Keratinocyte (primary cell): Measurements from ENCODE around the gene RGS3. TPM values are rescaled to one million over a fixed set of nuclear protein-coding genes. Genes with fewer than 3 reads are reported as not detected.

Source experiments
- DNase-seq: peaks from one replicate; pipeline ENCODE4 v3.0.0-alpha.2; 2011; ENCODE audit warnings: low read depth, missing footprints, low spot score
- FAIRE-seq: peaks from 2 replicates; lab custom pipeline; 2011; peaks lifted over from hg19 to GRCh38; lab: Jason Lieb, UNC
- H2AFZ ChIP-seq: 2 replicates; pipeline ENCODE4 v1.6.0; 2012; ENCODE audit warnings: low read length, control low read depth, inconsistent platforms; ENCODE audit not compliant: control insufficient read depth
- H3K27ac ChIP-seq: 2 replicates; pipeline ENCODE4 v1.5.1; 2011; ENCODE audit warnings: low read length; ENCODE audit not compliant: control insufficient read depth, insufficient read depth
- H3K27me3 ChIP-seq: 3 replicates; pipeline ENCODE4 v1.6.0; 2011; ENCODE audit warnings: low read length; ENCODE audit not compliant: control insufficient read depth, insufficient read depth; ENCODE audit errors: extremely low read depth
- H3K36me3 ChIP-seq, 2 experiments: 2 replicates in 1 of 2; 3 replicates in 1 of 2; pipeline ENCODE4 v1.5.1; 2011; ENCODE audit warnings: low read length in 2 of 2, mild to moderate bottlenecking in 1 of 2; ENCODE audit not compliant: control insufficient read depth in 2 of 2, insufficient read depth in 2 of 2; ENCODE audit errors: extremely low read depth in 1 of 2
- H3K4me1 ChIP-seq: 3 replicates; pipeline ENCODE4 v1.5.1; 2011; ENCODE audit warnings: low read length; ENCODE audit not compliant: control insufficient read depth, insufficient read depth; ENCODE audit errors: extremely low read depth
- H3K4me2 ChIP-seq: 3 replicates; pipeline ENCODE4 v1.6.0; 2011; ENCODE audit warnings: low read depth, low read length; ENCODE audit not compliant: control insufficient read depth, insufficient read depth; ENCODE audit errors: extremely low read depth
- H3K4me3 ChIP-seq, 3 experiments: fragments of 200-600 bp in 1 of 3; sonication (generic) in 1 of 3; 2 replicates in 2 of 3; 3 replicates in 1 of 3; pipeline ENCODE4 v1.5.1; 2011 to 2016; ENCODE audit warnings: low read length in 3 of 3, mild to moderate bottlenecking in 3 of 3, control low read depth in 2 of 3, inconsistent platforms in 1 of 3, low read depth in 1 of 3, mixed read lengths in 1 of 3, mixed run types in 1 of 3, moderate library complexity in 1 of 3; ENCODE audit not compliant: control insufficient read depth in 2 of 3, insufficient read depth in 2 of 3; ENCODE audit errors: extremely low read depth in 1 of 3
- H3K79me2 ChIP-seq: 2 replicates; pipeline ENCODE4 v1.6.0; 2012; ENCODE audit warnings: low read length; ENCODE audit not compliant: control insufficient read depth, insufficient read depth
- H3K9ac ChIP-seq: 3 replicates; pipeline ENCODE4 v1.6.0; 2011; ENCODE audit warnings: low read length; ENCODE audit not compliant: control insufficient read depth, insufficient read depth; ENCODE audit errors: extremely low read depth
- H3K9me1 ChIP-seq: 3 replicates; pipeline ENCODE4 v1.6.0; 2011; ENCODE audit warnings: low read length; ENCODE audit not compliant: control insufficient read depth, insufficient read depth; ENCODE audit errors: extremely low read depth
- H3K9me3 ChIP-seq: 2 replicates; pipeline ENCODE4 v1.5.1; 2012; ENCODE audit warnings: low read depth, low read length; ENCODE audit not compliant: control insufficient read depth
- H4K20me1 ChIP-seq: 3 replicates; pipeline ENCODE4 v1.6.0; 2011; ENCODE audit warnings: low read length; ENCODE audit not compliant: control insufficient read depth, insufficient read depth; ENCODE audit errors: extremely low read depth
- EZH2 ChIP-seq: IDR thresholded peaks from one replicate; pipeline ENCODE4 v1.6.1; 2012; ENCODE audit warnings: inconsistent platforms, mild to moderate bottlenecking, low read length, moderate library complexity
- dilution Hi-C: fragments of 300-500 bp; cut with MboI; formaldehyde crosslinking; loops from one replicate; pipeline ENCODE4 v1.7.0; 2020; ENCODE audit warnings: low sequenced_read_pairs; ENCODE audit not compliant: extremely low pct_ligation_motif_present
- polyA plus RNA-seq, 5 experiments: library from polyadenylated mRNA; depleted of rRNA in 3 of 5; stranded (reverse) in 3 of 5; stranded (forward) in 1 of 5; unstranded in 1 of 5; fragments of >200 nt; gene quantifications; 1 replicate in 1 of 5; 2 replicates in 3 of 5; 3 replicates in 1 of 5; pipeline versions ENCODE4 v1.2.1 to v1.2.3, GENCODE V29; 2011 to 2012; ENCODE audit warnings: missing spikeins in 2 of 5, low read depth in 1 of 5, low replicate concordance in 1 of 5
- TF ChIP-seq, protein P1 (sequence below), 3 experiments: IDR thresholded peaks in 1 of 3; conservative IDR thresholded peaks in 1 of 3; optimal IDR thresholded peaks in 1 of 3; 2 replicates in 2 of 3; 3 replicates in 1 of 3; pipeline versions ENCODE3 to v1.5.1; 2011; ENCODE audit warnings: low read length in 3 of 3, mild to moderate bottlenecking in 3 of 3, moderate library complexity in 2 of 3, control low read depth in 1 of 3, inconsistent platforms in 1 of 3; ENCODE audit not compliant: insufficient read depth in 2 of 3; ENCODE audit errors: extremely low read depth in 1 of 3

Gene RGS3
- polyA plus RNA-seq, 1 donor (not counting 4 experiments of a cell fraction or from before 2014, with no cell fraction given), result 19.6 TPM

DNA sequence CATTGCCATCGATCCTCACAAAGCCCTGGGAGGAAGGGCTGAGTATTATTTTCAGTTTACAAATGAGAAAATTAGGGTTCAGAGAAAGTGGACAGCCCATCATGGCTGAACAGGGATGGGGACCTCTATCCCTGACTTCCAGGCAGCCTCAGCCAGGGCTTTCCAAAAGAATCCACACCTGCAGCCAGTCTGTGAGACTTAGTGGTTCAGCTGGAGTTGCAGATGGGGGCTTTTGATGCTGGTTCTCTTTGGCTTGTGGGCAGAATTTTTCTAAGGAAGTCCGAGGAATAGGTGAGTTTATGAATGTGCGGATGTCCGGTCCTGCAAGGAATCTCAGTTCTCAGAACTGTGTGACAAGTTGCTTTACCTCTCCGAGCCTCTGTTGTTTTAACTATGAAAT, 138.1 kb downstream of the RGS3 start:
- dilution Hi-C loops, result no loop called here

DNA sequence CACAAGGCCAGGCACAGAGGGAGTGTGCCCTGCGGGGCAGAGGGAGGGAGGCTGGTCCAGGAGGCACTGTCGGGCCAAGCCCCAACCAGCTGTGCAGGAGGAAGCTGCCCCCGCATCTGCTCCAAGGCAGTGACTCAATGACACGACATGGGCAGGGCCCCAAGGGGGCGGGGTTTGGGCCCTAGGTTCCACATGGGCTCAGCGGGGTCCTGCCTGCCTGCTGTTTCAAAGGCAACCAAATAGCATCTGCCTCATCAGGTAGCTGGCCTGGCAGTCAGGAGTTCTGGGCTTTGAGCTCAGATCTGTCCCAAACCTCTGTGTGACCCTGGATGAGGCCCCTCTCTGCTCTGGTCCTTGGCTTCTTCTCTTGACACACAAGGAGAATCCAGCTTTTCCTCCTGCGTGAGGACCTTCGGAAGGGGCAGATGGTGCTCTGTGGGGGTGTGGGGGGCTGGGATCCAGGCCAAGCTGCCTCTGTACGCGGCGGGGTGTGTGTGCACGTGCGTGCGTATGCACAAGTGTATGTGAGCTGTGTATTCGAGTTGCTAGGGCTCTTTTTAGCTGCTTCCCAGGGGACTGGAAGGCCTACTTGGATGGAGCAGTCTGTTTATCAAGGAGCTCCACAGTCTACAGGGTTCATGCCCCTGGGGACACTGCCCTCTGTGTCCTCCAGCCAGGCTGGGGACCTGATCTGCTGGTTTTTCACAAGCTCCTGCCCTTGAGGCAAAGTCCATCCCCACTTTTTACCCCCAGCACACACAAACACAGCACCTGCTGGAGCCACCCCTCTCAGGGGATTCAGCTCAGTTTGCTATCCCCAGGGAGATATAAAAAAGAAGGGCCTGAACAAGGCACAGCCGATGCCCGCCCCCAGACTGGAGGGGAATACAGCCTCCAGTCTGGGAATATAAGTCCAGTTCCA, 138.9 kb downstream of the RGS3 start:
- no peaks in the 10 kb centered on the region for H3K27me3 ChIP-seq
- FAIRE-seq, result peak; percentile 98
- H3K27ac ChIP-seq, result peak overlapping the region; percentile 25
- no peak for TF ChIP-seq EZH2
- TF ChIP-seq, protein P1, sequence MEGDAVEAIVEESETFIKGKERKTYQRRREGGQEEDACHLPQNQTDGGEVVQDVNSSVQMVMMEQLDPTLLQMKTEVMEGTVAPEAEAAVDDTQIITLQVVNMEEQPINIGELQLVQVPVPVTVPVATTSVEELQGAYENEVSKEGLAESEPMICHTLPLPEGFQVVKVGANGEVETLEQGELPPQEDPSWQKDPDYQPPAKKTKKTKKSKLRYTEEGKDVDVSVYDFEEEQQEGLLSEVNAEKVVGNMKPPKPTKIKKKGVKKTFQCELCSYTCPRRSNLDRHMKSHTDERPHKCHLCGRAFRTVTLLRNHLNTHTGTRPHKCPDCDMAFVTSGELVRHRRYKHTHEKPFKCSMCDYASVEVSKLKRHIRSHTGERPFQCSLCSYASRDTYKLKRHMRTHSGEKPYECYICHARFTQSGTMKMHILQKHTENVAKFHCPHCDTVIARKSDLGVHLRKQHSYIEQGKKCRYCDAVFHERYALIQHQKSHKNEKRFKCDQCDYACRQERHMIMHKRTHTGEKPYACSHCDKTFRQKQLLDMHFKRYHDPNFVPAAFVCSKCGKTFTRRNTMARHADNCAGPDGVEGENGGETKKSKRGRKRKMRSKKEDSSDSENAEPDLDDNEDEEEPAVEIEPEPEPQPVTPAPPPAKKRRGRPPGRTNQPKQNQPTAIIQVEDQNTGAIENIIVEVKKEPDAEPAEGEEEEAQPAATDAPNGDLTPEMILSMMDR (optimal IDR thresholded peaks at IDR 0.05 in 1 of 3, IDR thresholded peaks at IDR 0.05 in 1 of 3, conservative IDR thresholded peaks at IDR 0.05 in 1 of 3; ENCODE audit: extremely low read depth in 1 of 3, insufficient read depth in 2 of 3, low read length in 3 of 3), result no peak
- H3K9me3 ChIP-seq, result no peaks in the 10 kb centered on the region
- H3K4me2 ChIP-seq, result peak overlapping the region; percentile 58
- peak overlapping the region; percentile 34 for H2AFZ ChIP-seq
- no peaks in the 10 kb centered on the region for H4K20me1 ChIP-seq
- H3K79me2 ChIP-seq, result no peaks in the 10 kb centered on the region
- peaks cover 5 to 6% of the 10 kb centered on the region in 2 experiments for H3K36me3 ChIP-seq
- H3K9me1 ChIP-seq, result peaks cover 3% of the 10 kb centered on the region
- no peak overlapping the region for H3K4me3 ChIP-seq
- H3K4me1 ChIP-seq, result peaks cover 35% of the 10 kb centered on the region
- H3K9ac ChIP-seq, result peak overlapping the region; percentile 39
- dilution Hi-C loops, result no loop called here
- DNase-seq, result peak; percentile 73

More for the DNA sequence above, 138.1 kb downstream of the RGS3 start:
- no peak overlapping the region for H2AFZ ChIP-seq
- H3K9me1 ChIP-seq, result peaks cover 3% of the 10 kb centered on the region
- H3K27ac ChIP-seq, result no peak overlapping the region
- H3K4me3 ChIP-seq, result no peak overlapping the region
- H3K4me2 ChIP-seq, result peak overlapping the region; percentile 58
- no peaks in the 10 kb centered on the region for H4K20me1 ChIP-seq
- TF ChIP-seq, protein P1 (optimal IDR thresholded peaks at IDR 0.05 in 1 of 3, IDR thresholded peaks at IDR 0.05 in 1 of 3, conservative IDR thresholded peaks at IDR 0.05 in 1 of 3; ENCODE audit: extremely low read depth in 1 of 3, insufficient read depth in 2 of 3, low read length in 3 of 3), result no peak
- no peak for TF ChIP-seq EZH2
- no peaks in the 10 kb centered on the region for H3K79me2 ChIP-seq
- no peaks in the 10 kb centered on the region for H3K9me3 ChIP-seq
- peaks cover 10 to 14% of the 10 kb centered on the region in 2 experiments for H3K36me3 ChIP-seq
- DNase-seq, result no peak
- peaks cover 35% of the 10 kb centered on the region for H3K4me1 ChIP-seq
- no peak for FAIRE-seq
- H3K9ac ChIP-seq, result no peak overlapping the region
- no peaks in the 10 kb centered on the region for H3K27me3 ChIP-seq
